HEK293 (cell line): ENCODE results near the gene COL25A1.

ENCODE experiments used
- CTCF ChIA-PET: fragments of 350-600 bp; formaldehyde crosslinking; extraction: SDS; loops from one replicate; lab custom pipeline; 2021; ENCODE audit warnings: antibody characterized with exemption; lab: Yijun Ruan, JAX
- POLR2A ChIA-PET: fragments of 300-600 bp; formaldehyde crosslinking; extraction: SDS; loops from one replicate; lab custom pipeline; 2020; ENCODE audit warnings: antibody characterized with exemption, inconsistent platforms; lab: Yijun Ruan, JAX
- H3K27ac ChIP-seq: fragments of 200-500 bp; sonication (Bioruptor generic); 2 replicates; pipeline ENCODE4 v1.5.1; 2014; ENCODE audit warnings: low read depth, low read length, control low read depth, inconsistent platforms; ENCODE audit errors: extremely low read depth
- H3K36me3 ChIP-seq, 2 experiments: fragments of 200-500 bp in 1 of 2; sonication (Bioruptor generic) in 1 of 2; 1 replicate in 1 of 2; 2 replicates in 1 of 2; pipeline ENCODE4 v1.5.1; 2014 to 2017; ENCODE audit warnings: inconsistent platforms in 2 of 2, low read length in 2 of 2; ENCODE audit not compliant: control insufficient read depth in 2 of 2, insufficient read depth in 1 of 2
- H3K4me1 ChIP-seq: fragments of 200-500 bp; sonication (Bioruptor generic); 2 replicates; pipeline ENCODE4 v1.5.1; 2014; ENCODE audit warnings: mild to moderate bottlenecking, low read length, inconsistent platforms; ENCODE audit not compliant: control insufficient read depth, insufficient read depth
- H3K4me3 ChIP-seq: 2 replicates; pipeline ENCODE4 v1.5.1; 2011; ENCODE audit warnings: low read depth, mild to moderate bottlenecking, control low read depth, low read length, moderate library complexity
- H3K9me3 ChIP-seq: fragments of 200-500 bp; sonication (Bioruptor generic); 2 replicates; pipeline ENCODE4 v1.5.1; 2014; ENCODE audit warnings: low read depth, low read length, inconsistent platforms; ENCODE audit not compliant: control insufficient read depth, insufficient read depth
- FEZF1 ChIP-seq: fragments of 450-650 bp; formaldehyde crosslinking; IDR thresholded peaks from 2 replicates; pipeline ENCODE4 v1.5.1; 2016; ENCODE audit warnings: missing biosample characterization, missing genetic modification characterization
- GLI2 ChIP-seq: fragments of 450-650 bp; formaldehyde crosslinking; IDR thresholded peaks from 2 replicates; pipeline ENCODE4; 2017; ENCODE audit warnings: missing biosample characterization, missing genetic modification characterization, low read depth, borderline replicate concordance
- GLI4 ChIP-seq: fragments of 450-650 bp; formaldehyde crosslinking; IDR thresholded peaks from 2 replicates; pipeline ENCODE4 v1.5.1; 2016; ENCODE audit warnings: missing biosample characterization, missing genetic modification characterization
- MZF1 ChIP-seq: fragments of 450-650 bp; formaldehyde crosslinking; IDR thresholded peaks from 2 replicates; pipeline ENCODE4 v1.5.1; 2017; ENCODE audit warnings: missing biosample characterization, missing genetic modification characterization, borderline replicate concordance
- RBAK ChIP-seq: fragments of 450-650 bp; formaldehyde crosslinking; IDR thresholded peaks from 2 replicates; pipeline ENCODE4 v1.5.1; 2016; ENCODE audit warnings: missing biosample characterization, missing genetic modification characterization
- SALL2 ChIP-seq: fragments of 450-650 bp; formaldehyde crosslinking; IDR thresholded peaks from 2 replicates; pipeline ENCODE4 v1.5.0; 2017; ENCODE audit warnings: missing biosample characterization, mild to moderate bottlenecking, missing genetic modification characterization, borderline replicate concordance
- SCRT2 ChIP-seq: fragments of 450-650 bp; formaldehyde crosslinking; IDR thresholded peaks from 2 replicates; pipeline ENCODE4 v1.5.1; 2016; ENCODE audit warnings: missing biosample characterization, missing genetic modification characterization
- SP7 ChIP-seq: fragments of 450-650 bp; formaldehyde crosslinking; IDR thresholded peaks from 2 replicates; pipeline ENCODE4 v1.5.1; 2016; ENCODE audit warnings: missing biosample characterization, missing genetic modification characterization
- ZBTB20 ChIP-seq: fragments of 450-650 bp; formaldehyde crosslinking; IDR thresholded peaks from 2 replicates; pipeline ENCODE4 v1.5.1; 2016; ENCODE audit warnings: missing biosample characterization, missing genetic modification characterization
- ZBTB8A ChIP-seq: fragments of 450-650 bp; formaldehyde crosslinking; IDR thresholded peaks from 2 replicates; pipeline ENCODE4 v1.5.1; 2016; ENCODE audit warnings: missing biosample characterization, missing genetic modification characterization
- ZNF335 ChIP-seq: fragments of 450-650 bp; formaldehyde crosslinking; conservative IDR thresholded peaks from 2 replicates; pipeline ENCODE4 v1.5.1; 2016; ENCODE audit warnings: missing biosample characterization, missing genetic modification characterization
- ZNF341 ChIP-seq: fragments of 450-650 bp; formaldehyde crosslinking; IDR thresholded peaks from 2 replicates; pipeline ENCODE4; 2016; ENCODE audit warnings: low read depth, missing biosample characterization, missing genetic modification characterization
- ZNF37A ChIP-seq: fragments of 450-650 bp; IDR thresholded peaks from 2 replicates; pipeline ENCODE4 v1.5.1; 2018; ENCODE audit warnings: missing biosample characterization, missing genetic modification characterization
- ZNF423 ChIP-seq: fragments of 450-650 bp; formaldehyde crosslinking; IDR thresholded peaks from 2 replicates; pipeline ENCODE4 v1.5.1; 2016; ENCODE audit warnings: missing biosample characterization, missing genetic modification characterization
- ZNF510 ChIP-seq: fragments of 450-650 bp; formaldehyde crosslinking; IDR thresholded peaks from 2 replicates; pipeline ENCODE4 v1.5.1; 2018; ENCODE audit warnings: mild to moderate bottlenecking, missing genetic modification characterization, missing biosample characterization; ENCODE audit not compliant: insufficient replicate concordance
- ZNF777 ChIP-seq: fragments of 450-650 bp; formaldehyde crosslinking; IDR thresholded peaks from 2 replicates; pipeline ENCODE4 v1.5.1; 2017; ENCODE audit warnings: missing biosample characterization, missing genetic modification characterization, borderline replicate concordance
- ZNF792 ChIP-seq: fragments of 450-650 bp; formaldehyde crosslinking; IDR thresholded peaks from 2 replicates; pipeline ENCODE4 v1.5.1; 2016; ENCODE audit warnings: missing biosample characterization, missing genetic modification characterization
- ZNF843 ChIP-seq: fragments of 450-650 bp; formaldehyde crosslinking; IDR thresholded peaks from 2 replicates; pipeline ENCODE4 v1.5.1; 2016; ENCODE audit warnings: missing biosample characterization, missing genetic modification characterization
- ZSCAN16 ChIP-seq: fragments of 450-650 bp; formaldehyde crosslinking; IDR thresholded peaks from 2 replicates; pipeline ENCODE4 v1.5.1; 2016; ENCODE audit warnings: missing biosample characterization, missing genetic modification characterization
- TF ChIP-seq, protein P1 (sequence below): fragments of 450-650 bp; formaldehyde crosslinking; IDR thresholded peaks from 2 replicates; pipeline ENCODE4 v1.5.1; 2017; ENCODE audit warnings: missing biosample characterization, missing genetic modification characterization
- TF ChIP-seq, protein P2 (sequence below): fragments of 450-650 bp; IDR thresholded peaks from 2 replicates; pipeline ENCODE4 v1.5.1; 2018; ENCODE audit warnings: missing biosample characterization, missing genetic modification characterization
- TF ChIP-seq, protein P3 (sequence below): fragments of 450-650 bp; formaldehyde crosslinking; IDR thresholded peaks from 2 replicates; pipeline ENCODE4 v1.5.0; 2017; ENCODE audit warnings: missing biosample characterization, missing genetic modification characterization, borderline replicate concordance
- TF ChIP-seq, protein P4 (sequence below): fragments of 450-650 bp; formaldehyde crosslinking; IDR thresholded peaks from 2 replicates; pipeline ENCODE4 v1.5.1; 2016; ENCODE audit warnings: missing biosample characterization, missing genetic modification characterization

COL25A1 gene

DNA sequence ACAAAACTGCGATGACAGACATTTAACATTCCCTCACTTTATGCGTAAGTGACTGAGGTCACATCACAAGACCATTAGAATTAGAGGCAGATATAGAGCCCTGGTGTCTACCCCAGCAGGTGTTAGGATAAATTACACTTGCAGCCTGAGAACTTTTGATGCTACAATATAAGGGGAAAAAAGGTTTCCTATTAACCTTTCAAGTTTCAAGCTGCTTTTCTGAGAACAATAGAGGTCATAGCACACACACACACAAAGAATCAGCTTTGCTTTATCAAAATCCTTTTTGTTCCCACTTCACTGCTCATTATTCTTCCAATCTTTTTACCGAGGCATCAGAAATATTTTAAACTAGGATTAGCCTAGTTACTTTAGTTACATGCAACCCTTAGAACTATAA is 119.8 kb downstream of the COL25A1 start:
- POLR2A ChIA-PET: no interaction called here
- no peaks in the 10 kb centered on the region for H3K4me1 ChIP-seq
- no peak overlapping the region for H3K27ac ChIP-seq
- no peaks in the 10 kb centered on the region for H3K36me3 ChIP-seq
- no peak overlapping the region for H3K4me3 ChIP-seq
- TF ChIP-seq ZNF510 (tag by site-specific recombination) (no peak), ZSCAN16 (tag by site-specific recombination) (no peak), ZNF37A (tag by site-specific recombination) (no peak), ZNF423 (tag by site-specific recombination) (no peak), SCRT2 (no peak)
- TF ChIP-seq, protein P1, sequence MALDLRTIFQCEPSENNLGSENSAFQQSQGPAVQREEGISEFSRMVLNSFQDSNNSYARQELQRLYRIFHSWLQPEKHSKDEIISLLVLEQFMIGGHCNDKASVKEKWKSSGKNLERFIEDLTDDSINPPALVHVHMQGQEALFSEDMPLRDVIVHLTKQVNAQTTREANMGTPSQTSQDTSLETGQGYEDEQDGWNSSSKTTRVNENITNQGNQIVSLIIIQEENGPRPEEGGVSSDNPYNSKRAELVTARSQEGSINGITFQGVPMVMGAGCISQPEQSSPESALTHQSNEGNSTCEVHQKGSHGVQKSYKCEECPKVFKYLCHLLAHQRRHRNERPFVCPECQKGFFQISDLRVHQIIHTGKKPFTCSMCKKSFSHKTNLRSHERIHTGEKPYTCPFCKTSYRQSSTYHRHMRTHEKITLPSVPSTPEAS (tag by site-specific recombination): no peak
- TF ChIP-seq, protein P2, sequence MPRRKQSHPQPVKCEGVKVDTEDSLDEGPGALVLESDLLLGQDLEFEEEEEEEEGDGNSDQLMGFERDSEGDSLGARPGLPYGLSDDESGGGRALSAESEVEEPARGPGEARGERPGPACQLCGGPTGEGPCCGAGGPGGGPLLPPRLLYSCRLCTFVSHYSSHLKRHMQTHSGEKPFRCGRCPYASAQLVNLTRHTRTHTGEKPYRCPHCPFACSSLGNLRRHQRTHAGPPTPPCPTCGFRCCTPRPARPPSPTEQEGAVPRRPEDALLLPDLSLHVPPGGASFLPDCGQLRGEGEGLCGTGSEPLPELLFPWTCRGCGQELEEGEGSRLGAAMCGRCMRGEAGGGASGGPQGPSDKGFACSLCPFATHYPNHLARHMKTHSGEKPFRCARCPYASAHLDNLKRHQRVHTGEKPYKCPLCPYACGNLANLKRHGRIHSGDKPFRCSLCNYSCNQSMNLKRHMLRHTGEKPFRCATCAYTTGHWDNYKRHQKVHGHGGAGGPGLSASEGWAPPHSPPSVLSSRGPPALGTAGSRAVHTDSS (tag by site-specific recombination): no peak
- TF ChIP-seq, protein P3, sequence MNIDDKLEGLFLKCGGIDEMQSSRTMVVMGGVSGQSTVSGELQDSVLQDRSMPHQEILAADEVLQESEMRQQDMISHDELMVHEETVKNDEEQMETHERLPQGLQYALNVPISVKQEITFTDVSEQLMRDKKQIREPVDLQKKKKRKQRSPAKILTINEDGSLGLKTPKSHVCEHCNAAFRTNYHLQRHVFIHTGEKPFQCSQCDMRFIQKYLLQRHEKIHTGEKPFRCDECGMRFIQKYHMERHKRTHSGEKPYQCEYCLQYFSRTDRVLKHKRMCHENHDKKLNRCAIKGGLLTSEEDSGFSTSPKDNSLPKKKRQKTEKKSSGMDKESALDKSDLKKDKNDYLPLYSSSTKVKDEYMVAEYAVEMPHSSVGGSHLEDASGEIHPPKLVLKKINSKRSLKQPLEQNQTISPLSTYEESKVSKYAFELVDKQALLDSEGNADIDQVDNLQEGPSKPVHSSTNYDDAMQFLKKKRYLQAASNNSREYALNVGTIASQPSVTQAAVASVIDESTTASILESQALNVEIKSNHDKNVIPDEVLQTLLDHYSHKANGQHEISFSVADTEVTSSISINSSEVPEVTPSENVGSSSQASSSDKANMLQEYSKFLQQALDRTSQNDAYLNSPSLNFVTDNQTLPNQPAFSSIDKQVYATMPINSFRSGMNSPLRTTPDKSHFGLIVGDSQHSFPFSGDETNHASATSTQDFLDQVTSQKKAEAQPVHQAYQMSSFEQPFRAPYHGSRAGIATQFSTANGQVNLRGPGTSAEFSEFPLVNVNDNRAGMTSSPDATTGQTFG (tag by site-specific recombination): no peak
- CTCF ChIA-PET: no interaction called here
- H3K9me3 ChIP-seq: no peaks in the 10 kb centered on the region

DNA sequence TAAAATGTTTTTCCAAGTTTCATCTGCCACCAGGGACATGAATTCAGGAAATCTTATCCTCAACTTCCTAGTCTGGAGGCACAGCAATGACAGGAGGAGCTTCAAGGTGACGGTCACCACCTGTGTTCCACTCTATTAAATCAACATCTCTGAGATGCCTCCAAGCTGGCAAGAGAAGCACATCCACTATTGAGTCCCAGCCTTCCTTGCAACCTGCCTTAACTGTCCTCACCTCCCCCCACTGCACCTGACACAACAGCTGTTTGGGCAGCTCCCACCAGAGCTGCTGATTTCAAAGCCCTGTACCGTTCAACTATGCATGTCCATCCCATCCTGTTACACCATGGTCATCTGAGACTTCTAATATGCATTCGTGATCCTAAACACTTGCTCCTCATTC is 123.4 kb downstream of the COL25A1 start:
- TF ChIP-seq ZBTB8A (tag by site-specific recombination) (no peak), GLI4 (tag by site-specific recombination) (no peak), ZNF843 (tag by site-specific recombination) (no peak), RBAK (no peak), ZNF777 (tag by site-specific recombination) (no peak), SP7 (tag by site-specific recombination) (no peak), ZNF341 (no peak), ZNF510 (tag by site-specific recombination) (no peak), ZBTB20 (tag by site-specific recombination) (no peak), ZNF792 (tag by site-specific recombination) (no peak), FEZF1 (tag by site-specific recombination) (no peak), GLI2 (tag by site-specific recombination) (no peak), ZNF335 (tag by site-specific recombination) (no peak), MZF1 (no peak), SALL2 (tag by site-specific recombination) (no peak)
- TF ChIP-seq, protein P4, sequence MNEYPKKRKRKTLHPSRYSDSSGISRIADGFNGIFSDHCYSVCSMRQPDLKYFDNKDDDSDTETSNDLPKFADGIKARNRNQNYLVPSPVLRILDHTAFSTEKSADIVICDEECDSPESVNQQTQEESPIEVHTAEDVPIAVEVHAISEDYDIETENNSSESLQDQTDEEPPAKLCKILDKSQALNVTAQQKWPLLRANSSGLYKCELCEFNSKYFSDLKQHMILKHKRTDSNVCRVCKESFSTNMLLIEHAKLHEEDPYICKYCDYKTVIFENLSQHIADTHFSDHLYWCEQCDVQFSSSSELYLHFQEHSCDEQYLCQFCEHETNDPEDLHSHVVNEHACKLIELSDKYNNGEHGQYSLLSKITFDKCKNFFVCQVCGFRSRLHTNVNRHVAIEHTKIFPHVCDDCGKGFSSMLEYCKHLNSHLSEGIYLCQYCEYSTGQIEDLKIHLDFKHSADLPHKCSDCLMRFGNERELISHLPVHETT (tag by site-specific recombination): no peak
- CTCF ChIA-PET: interaction anchor here (0.7 kb wide), 1 partner anchor 719 kb away, joined by 3 read pairs; no protein-coding TSS in a partner anchor
- POLR2A ChIA-PET: no interaction called here
- Histone ChIP-seq H3K27ac (no peak overlapping the region), H3K4me3 (no peak overlapping the region), H3K9me3 (no peaks in the 10 kb centered on the region), H3K4me1 (no peaks in the 10 kb centered on the region), H3K36me3 (no peaks in the 10 kb centered on the region)
